Stomach (tissue), 9 donors: ENCODE data around the gene ARSJ. TPM values are rescaled to one million over a fixed set of nuclear protein-coding genes. Genes with fewer than 3 reads are reported as not detected.
"Not testable (repeated sequence)": the region's sequence is repeated elsewhere in the genome, so short reads cannot be mapped to it uniquely, and the experiment has no call there.

Experiments used
- DNase-seq, 2 donors: peaks; one replicate each; pipeline versions ENCODE4 v3.0.0 to v3.0.0-alpha.2; 2013 to 2019
- H3K27ac ChIP-seq, 5 donors: fragments of 200-600 bp in 4 of 5; sonication (generic) in 4 of 5; one replicate each; pipeline ENCODE4 v1.5.1; 2013 to 2019; ENCODE audit warnings: mild to moderate bottlenecking in 1 of 5, moderate library complexity in 1 of 5
- H3K27me3 ChIP-seq, 3 donors: fragments of 200-600 bp; sonication (generic); one replicate each; pipeline ENCODE4 v1.5.1; 2017 to 2019; ENCODE audit warnings: mixed run types in 1 of 3
- H3K36me3 ChIP-seq, 4 donors: fragments of 200-600 bp; sonication (generic); 1 replicate in 3 of 4; 2 replicates in 1 of 4; pipeline ENCODE4 v1.5.1; 2016 to 2019
- H3K4me1 ChIP-seq, 4 donors: fragments of 200-600 bp; sonication (generic); one replicate each; pipeline ENCODE4 v1.5.1; 2016 to 2019
- H3K4me3 ChIP-seq, 4 donors: fragments of 200-600 bp; sonication (generic) in 3 of 4; one replicate each; pipeline ENCODE4 v1.5.1; 2016 to 2019; ENCODE audit warnings: mild to moderate bottlenecking in 1 of 4
- H3K9me3 ChIP-seq, 4 donors: fragments of 200-600 bp; sonication (generic); one replicate each; pipeline ENCODE4 v1.5.1; 2016 to 2019
- CTCF ChIP-seq, 7 experiments: fragments of 450-650 bp in 4 of 7; fragments of 200-600 bp in 3 of 7; sonication (generic) in 3 of 7; IDR thresholded peaks; one replicate each; pipeline ENCODE4 v1.5.1; 2016 to 2019; ENCODE audit warnings: antibody characterized with exemption in 7 of 7, control low read depth in 2 of 7, mild to moderate bottlenecking in 1 of 7
- EP300 ChIP-seq: sonication (generic); formaldehyde crosslinking; IDR thresholded peaks from one replicate; pipeline ENCODE4 v1.6.1; 2017; ENCODE audit warnings: antibody characterized with exemption
- POLR2A ChIP-seq, 4 donors: fragments of 450-650 bp; IDR thresholded peaks; one replicate each; pipeline ENCODE4 v1.6.1; 2016; ENCODE audit warnings: antibody characterized with exemption in 4 of 4, control low read depth in 2 of 4, mild to moderate bottlenecking in 1 of 4, moderate library complexity in 1 of 4
- POLR2AphosphoS5 ChIP-seq, 3 donors: sonication (generic); formaldehyde crosslinking; IDR thresholded peaks; one replicate each; pipeline ENCODE4 v1.6.1; 2016; ENCODE audit warnings: antibody characterized with exemption in 3 of 3
- WGBS, 5 donors: extraction: QIAGEN DNeasy Blood & Tissue Kit in 3 of 5; methylation state at CpG; one replicate each; pipeline versions ENCODE4 v1.1.5 to v1.1.7; 2013 to 2018; 5-methylcytosine and 5-hydroxymethylcytosine counted together
- intact Hi-C: fragments of 100-400 bp; cut with DNase I; formaldehyde crosslinking; loops from one replicate; pipeline ENCODE4 v1.15.1; 2023; ENCODE audit warnings: low total_unique reads
- polyA plus RNA-seq, 3 donors: library from polyadenylated mRNA; stranded (reverse); fragments of 200-250 nt; gene quantifications; one replicate each; pipeline ENCODE4 v1.2.3, GENCODE V29; 2013
- total RNA-seq, 5 donors: library from RNA; depleted of rRNA; stranded (reverse); fragments of >200 nt; gene quantifications; one replicate each; pipeline versions ENCODE4 v1.1.0 to v1.2.3, GENCODE V29; 2014 to 2016
- donor health status: healthy with polysubstance abuse.
- donor health status: Bipolar disorder and iron deficiency.
- donor health status: healthy.

The ARSJ gene
- total and polyA plus RNA-seq, 8 donors: 0.92 to 23.3 (median 5.6) TPM

- Histone ChIP-seq H3K27ac (no peak overlapping the region), H3K4me1 (peaks cover 9 to 26% (median 17%) of the 10 kb centered on the region in 4 donors), H3K9me3 (no peaks in the 10 kb centered on the region), H3K36me3 (no peaks in the 10 kb centered on the region), H3K27me3 (no peaks in the 10 kb centered on the region), H3K4me3 (no peak overlapping the region)
- 94 to 100% (median 98%) methylated on average over 1 of the region's 1 CpG for WGBS, 5 donors
- TF ChIP-seq POLR2A (IDR thresholded peaks at IDR 0.05): no peak
- no peak for TF ChIP-seq POLR2AphosphoS5 (IDR thresholded peaks at IDR 0.05)
- TF ChIP-seq EP300: no peak
- no peak for TF ChIP-seq CTCF (IDR thresholded peaks at IDR 0.05)
- intact Hi-C loops: no loop called here
- DNase-seq: no peak
Measured at GRCh38 chr4:113947484-113947883, 32.0 kb downstream of the ARSJ start.

DNA sequence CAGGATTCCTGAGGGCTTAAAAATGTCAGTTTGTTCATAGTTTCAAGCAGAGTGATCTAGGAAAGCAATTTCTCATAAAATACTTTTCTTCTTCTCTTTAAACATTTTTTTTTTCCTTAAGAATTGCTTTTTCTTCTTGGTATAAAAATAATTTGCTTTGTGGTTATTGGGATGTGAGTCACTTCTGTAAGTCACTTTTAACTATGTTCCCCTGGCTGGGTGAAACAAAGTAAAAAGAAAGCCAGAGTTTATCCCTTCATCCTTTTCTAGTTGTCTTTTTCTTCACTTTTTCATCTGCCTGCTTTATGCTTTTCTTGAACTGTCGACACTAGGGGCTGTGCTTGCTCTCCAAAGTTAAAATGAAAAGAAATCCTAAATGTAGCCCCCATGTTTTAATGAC lies 33.5 kb downstream of the ARSJ start:
- Histone ChIP-seq H3K4me3 (no peak overlapping the region), H3K27ac (no peak overlapping the region), H3K4me1 (peaks cover 0 to 11% (median 3%) of the 10 kb centered on the region in 4 donors), H3K27me3 (no peaks in the 10 kb centered on the region), H3K9me3 (no peaks in the 10 kb centered on the region), H3K36me3 (no peaks in the 10 kb centered on the region)
- intact Hi-C loops: no loop called here
- TF ChIP-seq POLR2AphosphoS5 (IDR thresholded peaks at IDR 0.05): no peak
- no peak for DNase-seq
- 78 to 93% (median 86%) methylated on average over 1 of the region's 1 CpG for WGBS, 5 donors

DNA sequence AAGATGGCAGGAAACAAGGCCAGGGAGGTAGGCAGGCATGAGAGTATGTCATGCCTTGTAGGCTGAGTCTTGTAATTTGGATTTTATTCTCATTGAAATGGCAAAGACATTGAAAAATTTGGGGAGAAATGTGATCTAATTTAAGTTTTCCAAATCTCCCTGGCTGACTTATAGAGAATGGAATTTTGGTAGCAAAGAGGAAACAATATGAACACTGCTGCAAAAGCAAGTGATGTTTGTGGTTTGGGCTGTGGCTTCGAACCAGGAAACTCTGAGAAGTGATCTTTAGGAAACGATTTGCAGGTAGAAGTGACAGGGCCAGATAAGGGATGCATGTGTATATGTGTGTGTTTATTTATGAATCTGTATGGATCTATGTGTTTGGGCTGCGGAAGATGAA lies 35.6 kb downstream of the ARSJ start:
- peaks cover 0 to 4% (median 1%) of the 10 kb centered on the region in 4 donors for H3K4me1 ChIP-seq
- no peak for TF ChIP-seq POLR2AphosphoS5 (IDR thresholded peaks at IDR 0.05)
- WGBS, 5 donors: 49 to 56% (median 52%) methylated on average over 3 of the region's 3 CpGs

DNA sequence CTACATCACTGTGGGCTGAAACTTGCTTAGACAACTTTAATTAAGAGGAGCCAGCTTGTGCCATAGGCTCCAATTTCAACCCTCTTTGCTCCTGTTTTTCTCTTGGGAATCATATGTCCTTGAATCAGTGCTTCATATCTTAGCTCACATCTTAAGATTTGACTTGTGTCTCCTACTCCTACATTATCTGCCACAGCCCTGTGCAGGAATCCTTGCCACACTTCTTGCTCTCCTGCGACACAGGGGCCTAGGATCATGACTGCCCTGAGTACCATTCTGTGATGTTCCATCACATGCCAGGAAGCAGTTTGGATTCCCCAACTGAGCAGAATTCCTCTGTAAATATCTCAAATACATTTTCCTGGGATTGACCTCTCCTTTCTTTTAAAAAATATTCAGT lies 36.4 kb downstream of the ARSJ start:
- no peak for TF ChIP-seq POLR2A (IDR thresholded peaks at IDR 0.05)
- no peak for TF ChIP-seq EP300
- no peak for TF ChIP-seq CTCF (IDR thresholded peaks at IDR 0.05)
- no peak for TF ChIP-seq POLR2AphosphoS5 (IDR thresholded peaks at IDR 0.05)
- H3K4me3 ChIP-seq: no peak overlapping the region
- intact Hi-C loops: no loop called here
- H3K27me3 ChIP-seq: no peaks in the 10 kb centered on the region
- H3K4me1 ChIP-seq: peaks cover 0 to 4% (median 1%) of the 10 kb centered on the region in 4 donors
- 25 to 100% (median 54%) methylated on average over 1 of the region's 1 CpG for WGBS, 5 donors
- H3K36me3 ChIP-seq: no peaks in the 10 kb centered on the region
- H3K9me3 ChIP-seq: no peaks in the 10 kb centered on the region
- H3K27ac ChIP-seq: no peak overlapping the region
- no peak for DNase-seq

More for the DNA sequence above, 35.6 kb downstream of the ARSJ start:
- Histone ChIP-seq H3K27ac (no peak overlapping the region), H3K9me3 (no peaks in the 10 kb centered on the region), H3K4me3 (no peak overlapping the region), H3K36me3 (no peaks in the 10 kb centered on the region), H3K27me3 (no peaks in the 10 kb centered on the region)
- DNase-seq: no peak
- intact Hi-C loops: no loop called here

DNA sequence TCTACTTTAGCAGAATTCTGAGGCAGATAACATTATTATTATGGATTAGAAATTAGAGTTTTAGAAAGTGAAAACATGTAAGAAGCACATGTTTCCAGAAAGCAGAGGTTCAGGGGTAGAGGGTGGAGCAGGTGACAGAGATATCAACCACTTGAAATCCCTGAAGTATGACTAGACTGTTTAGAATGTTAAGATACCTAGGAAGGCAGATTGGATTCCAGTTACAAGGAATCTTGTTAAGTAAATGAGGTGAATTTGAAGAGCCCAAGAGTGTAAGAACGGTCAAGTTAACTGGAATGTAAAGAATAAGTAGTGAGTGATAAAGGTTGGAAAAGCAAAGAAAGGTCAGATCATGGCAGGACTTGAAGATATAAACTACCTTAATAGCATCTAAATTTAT lies 37.6 kb downstream of the ARSJ start:
- H3K4me1 ChIP-seq: peaks cover 0 to 4% (median 1%) of the 10 kb centered on the region in 4 donors
- no peaks in the 10 kb centered on the region for H3K36me3 ChIP-seq
- DNase-seq: no peak
- no peak overlapping the region for H3K4me3 ChIP-seq
- WGBS, 5 donors: 40 to 74% (median 56%) methylated on average over 1 of the region's 1 CpG
- no peak for TF ChIP-seq EP300
- no peak for TF ChIP-seq POLR2A (IDR thresholded peaks at IDR 0.05)
- TF ChIP-seq CTCF (IDR thresholded peaks at IDR 0.05): no peak
- TF ChIP-seq POLR2AphosphoS5 (IDR thresholded peaks at IDR 0.05): no peak
- intact Hi-C loops: no loop called here
- H3K9me3 ChIP-seq: no peaks in the 10 kb centered on the region
- H3K27me3 ChIP-seq: no peaks in the 10 kb centered on the region
- no peak overlapping the region for H3K27ac ChIP-seq

- intact Hi-C loops, H3K36me3 ChIP-seq, H3K27ac ChIP-seq, H3K4me3 ChIP-seq, H3K4me1 ChIP-seq, DNase-seq, H3K27me3 ChIP-seq, H3K9me3 ChIP-seq: not testable (repeated sequence)
- WGBS, 5 donors: 90 to 100% (median 98%) methylated on average over 2 of the region's 2 CpGs
Measured at GRCh38 chr4:113940103-113940502, 39.3 kb downstream of the ARSJ start.
